Stimulated activated CD8-positive, alpha-beta memory T cell treated with anti-CD3 and anti-CD28 coated beads, Interleukin-15, amount 100 ng/mL, for 1 hour (primary cell): ENCODE results near the gene IQGAP3.

ENCODE experiments used
- DNase-seq: peaks from one replicate; pipeline ENCODE4 v3.0.0-alpha.2; 2020; ENCODE audit warnings: low read depth

Gene IQGAP3

GRCh38 chr1:156497078-156497742 lies 75.2 kb downstream of the IQGAP3 start:
- DNase-seq: no peak

- no peak for DNase-seq
Measured at GRCh38 chr1:156496211-156496761, 76.1 kb downstream of the IQGAP3 start.

- DNase-seq: no peak
Measured at GRCh38 chr1:156495401-156496140, 76.8 kb downstream of the IQGAP3 start.

GRCh38 chr1:156494309-156494895 lies 78.0 kb downstream of the IQGAP3 start:
- DNase-seq: no peak

GRCh38 chr1:156493742-156494141 lies 78.6 kb downstream of the IQGAP3 start:
- DNase-seq: no peak

- DNase-seq: no peak
Measured at GRCh38 chr1:156493154-156493631, 79.2 kb downstream of the IQGAP3 start.

- no peak for DNase-seq
Measured at GRCh38 chr1:156492591-156493080, 79.7 kb downstream of the IQGAP3 start.

GRCh38 chr1:156492013-156492590 lies 80.3 kb downstream of the IQGAP3 start:
- no peak for DNase-seq

- DNase-seq: no peak
Measured at GRCh38 chr1:156491151-156491949, 81.0 kb downstream of the IQGAP3 start.

GRCh38 chr1:156490401-156491032 lies 81.8 kb downstream of the IQGAP3 start:
- no peak for DNase-seq

- no peak for DNase-seq
Measured at GRCh38 chr1:156489935-156490293, 82.5 kb downstream of the IQGAP3 start.

GRCh38 chr1:156489166-156489934 lies 83.0 kb downstream of the IQGAP3 start:
- no peak for DNase-seq

GRCh38 chr1:156488566-156489165 lies 83.7 kb downstream of the IQGAP3 start:
- DNase-seq: no peak

GRCh38 chr1:156487862-156488261 lies 84.5 kb downstream of the IQGAP3 start:
- no peak for DNase-seq

- no peak for DNase-seq
Measured at GRCh38 chr1:156486421-156487344, 85.7 kb downstream of the IQGAP3 start.

- no peak for DNase-seq
Measured at GRCh38 chr1:156485984-156486383, 86.4 kb downstream of the IQGAP3 start.

- DNase-seq: no peak
Measured at GRCh38 chr1:156484480-156485058, 87.8 kb downstream of the IQGAP3 start.

GRCh38 chr1:156483397-156483796 lies 89.0 kb downstream of the IQGAP3 start:
- DNase-seq: no peak
